ENCODE measurements around the gene PCDH9. TPM values are rescaled to one million over a fixed set of nuclear protein-coding genes. Genes with fewer than 3 reads are reported as not detected.

Gene PCDH9
- total RNA-seq, 4 donors from 2014 or later: 0.64 to 1.1 (median 0.82) TPM

DNA sequence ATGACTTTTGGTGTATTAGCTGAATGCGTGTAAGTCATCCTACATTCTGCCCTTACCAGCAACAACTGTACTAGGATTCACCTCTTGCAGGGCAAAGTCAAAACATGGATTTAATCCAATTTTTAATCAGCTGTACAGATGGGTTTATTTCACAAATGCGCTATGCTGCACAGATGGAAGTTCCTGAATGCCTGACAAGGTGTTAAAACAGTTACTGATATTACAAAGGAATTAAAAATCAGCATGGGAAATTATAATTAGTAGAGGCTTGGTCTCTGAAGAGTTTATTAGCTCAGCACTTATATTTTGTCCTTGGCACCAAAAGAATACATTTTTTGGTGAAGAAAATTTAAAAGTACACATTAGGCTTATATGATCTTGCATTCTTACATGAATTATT is 448.9 kb downstream of the PCDH9 start:
- DNase-seq (ENCODE audit: low spot score in 2 of 2): no peak
- WGBS: 77% methylated on average over 2 of the region's 2 CpGs
- TF ChIP-seq EP300 (IDR thresholded peaks at IDR 0.05): no peak
- no peak for TF ChIP-seq POLR2A (IDR thresholded peaks at IDR 0.05)
- TF ChIP-seq POLR2AphosphoS5 (IDR thresholded peaks at IDR 0.05): no peak
- TF ChIP-seq, protein P1, sequence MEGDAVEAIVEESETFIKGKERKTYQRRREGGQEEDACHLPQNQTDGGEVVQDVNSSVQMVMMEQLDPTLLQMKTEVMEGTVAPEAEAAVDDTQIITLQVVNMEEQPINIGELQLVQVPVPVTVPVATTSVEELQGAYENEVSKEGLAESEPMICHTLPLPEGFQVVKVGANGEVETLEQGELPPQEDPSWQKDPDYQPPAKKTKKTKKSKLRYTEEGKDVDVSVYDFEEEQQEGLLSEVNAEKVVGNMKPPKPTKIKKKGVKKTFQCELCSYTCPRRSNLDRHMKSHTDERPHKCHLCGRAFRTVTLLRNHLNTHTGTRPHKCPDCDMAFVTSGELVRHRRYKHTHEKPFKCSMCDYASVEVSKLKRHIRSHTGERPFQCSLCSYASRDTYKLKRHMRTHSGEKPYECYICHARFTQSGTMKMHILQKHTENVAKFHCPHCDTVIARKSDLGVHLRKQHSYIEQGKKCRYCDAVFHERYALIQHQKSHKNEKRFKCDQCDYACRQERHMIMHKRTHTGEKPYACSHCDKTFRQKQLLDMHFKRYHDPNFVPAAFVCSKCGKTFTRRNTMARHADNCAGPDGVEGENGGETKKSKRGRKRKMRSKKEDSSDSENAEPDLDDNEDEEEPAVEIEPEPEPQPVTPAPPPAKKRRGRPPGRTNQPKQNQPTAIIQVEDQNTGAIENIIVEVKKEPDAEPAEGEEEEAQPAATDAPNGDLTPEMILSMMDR (IDR thresholded peaks at IDR 0.05): no peak
- no peaks in the 10 kb centered on the region for H3K36me3 ChIP-seq
- no peak overlapping the region for H3K27ac ChIP-seq
- H3K27me3 ChIP-seq: no peaks in the 10 kb centered on the region
- H3K4me1 ChIP-seq: no peaks in the 10 kb centered on the region
- H3K9me3 ChIP-seq: no peaks in the 10 kb centered on the region
- no peak overlapping the region for H3K4me3 ChIP-seq

GRCh38 chr13:66780814-66781213 is 449.3 kb downstream of the PCDH9 start:
- no peaks in the 10 kb centered on the region for H3K4me1 ChIP-seq
- H3K36me3 ChIP-seq: no peaks in the 10 kb centered on the region
- TF ChIP-seq POLR2AphosphoS5 (IDR thresholded peaks at IDR 0.05) (no peak), POLR2A (IDR thresholded peaks at IDR 0.05) (no peak), EP300 (IDR thresholded peaks at IDR 0.05) (no peak)
- TF ChIP-seq, protein P1 (IDR thresholded peaks at IDR 0.05): no peak
- no peaks in the 10 kb centered on the region for H3K27me3 ChIP-seq
- 83% methylated on average over 3 of the region's 3 CpGs for WGBS
- H3K9me3 ChIP-seq: no peaks in the 10 kb centered on the region
- no peak overlapping the region for H3K4me3 ChIP-seq
- no peak overlapping the region for H3K27ac ChIP-seq
- DNase-seq (ENCODE audit: low spot score in 2 of 2): no peak

DNA sequence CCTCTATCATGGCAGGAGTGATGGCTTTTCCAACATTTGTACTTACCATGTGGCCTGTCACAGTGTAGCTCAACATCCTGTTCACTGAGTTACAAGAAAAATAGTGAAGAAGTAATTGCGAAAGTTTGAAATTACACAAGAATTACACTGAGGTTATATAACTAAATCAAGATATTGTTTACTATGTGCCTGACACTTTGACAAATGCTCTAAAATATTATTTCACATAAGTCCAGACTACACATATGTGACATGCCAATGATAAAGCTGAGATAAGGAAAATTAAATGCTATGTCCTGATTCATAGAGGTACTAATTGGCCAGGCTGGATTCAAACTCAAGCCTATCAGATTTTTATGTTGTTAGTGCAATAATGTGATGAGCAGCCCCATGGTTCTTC is 451.7 kb downstream of the PCDH9 start:
- H3K4me3 ChIP-seq: no peak overlapping the region
- no peak overlapping the region for H3K27ac ChIP-seq
- no peak for TF ChIP-seq POLR2A (IDR thresholded peaks at IDR 0.05)
- TF ChIP-seq, protein P1 (IDR thresholded peaks at IDR 0.05): no peak
- TF ChIP-seq POLR2AphosphoS5 (IDR thresholded peaks at IDR 0.05): no peak
- no peak for TF ChIP-seq EP300 (IDR thresholded peaks at IDR 0.05)
- DNase-seq (ENCODE audit: low spot score in 2 of 2): no peak
- no peaks in the 10 kb centered on the region for H3K36me3 ChIP-seq
- H3K27me3 ChIP-seq: no peaks in the 10 kb centered on the region
- H3K9me3 ChIP-seq: no peaks in the 10 kb centered on the region
- no peaks in the 10 kb centered on the region for H3K4me1 ChIP-seq
- WGBS: 91% methylated on average over 1 of the region's 1 CpG

DNA sequence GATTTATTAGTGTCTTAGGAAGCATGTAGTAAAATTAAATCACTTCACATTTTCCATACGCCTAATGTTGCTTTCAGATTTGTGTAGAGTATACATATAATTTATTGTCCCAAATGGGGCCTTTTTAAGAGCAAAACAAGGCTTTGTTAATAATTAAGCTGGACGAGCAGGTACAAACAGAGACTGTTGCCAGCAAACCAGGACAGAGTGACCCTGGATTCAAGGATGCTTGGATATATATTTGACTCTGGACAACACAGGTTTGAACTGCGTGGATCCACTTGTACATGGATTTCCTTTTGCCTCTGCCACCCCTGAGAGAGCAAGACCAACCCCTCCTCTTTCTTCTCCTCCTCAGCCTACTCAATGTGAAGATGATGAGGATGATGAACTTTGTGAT is 454.9 kb downstream of the PCDH9 start:
- H3K27ac ChIP-seq: no peak overlapping the region
- H3K9me3 ChIP-seq: no peaks in the 10 kb centered on the region
- no peaks in the 10 kb centered on the region for H3K27me3 ChIP-seq
- no peak for DNase-seq (ENCODE audit: low spot score in 2 of 2)
- no peaks in the 10 kb centered on the region for H3K4me1 ChIP-seq
- no peak for TF ChIP-seq POLR2AphosphoS5 (IDR thresholded peaks at IDR 0.05)
- no peak for TF ChIP-seq POLR2A (IDR thresholded peaks at IDR 0.05)
- TF ChIP-seq, protein P1 (IDR thresholded peaks at IDR 0.05): no peak
- TF ChIP-seq EP300 (IDR thresholded peaks at IDR 0.05): no peak
- 78% methylated on average over 3 of the region's 3 CpGs for WGBS
- H3K4me3 ChIP-seq: no peak overlapping the region
- H3K36me3 ChIP-seq: no peaks in the 10 kb centered on the region

GRCh38 chr13:66774046-66774445 is 456.1 kb downstream of the PCDH9 start:
- H3K27me3 ChIP-seq: no peaks in the 10 kb centered on the region
- no peak overlapping the region for H3K27ac ChIP-seq
- H3K4me3 ChIP-seq: no peak overlapping the region
- no peaks in the 10 kb centered on the region for H3K4me1 ChIP-seq
- no peaks in the 10 kb centered on the region for H3K9me3 ChIP-seq
- 80% methylated on average over 2 of the region's 2 CpGs for WGBS
- H3K36me3 ChIP-seq: no peaks in the 10 kb centered on the region
- no peak for DNase-seq (ENCODE audit: low spot score in 2 of 2)
- TF ChIP-seq, protein P1 (IDR thresholded peaks at IDR 0.05): no peak
- TF ChIP-seq POLR2AphosphoS5 (IDR thresholded peaks at IDR 0.05) (no peak), EP300 (IDR thresholded peaks at IDR 0.05) (no peak), POLR2A (IDR thresholded peaks at IDR 0.05) (no peak)

Data from suprapubic skin (tissue), 4 donors.